Brain microvascular endothelial cell (primary cell): ENCODE results near the gene AOC1.

ENCODE experiments used
- DNase-seq: peaks from one replicate; pipeline ENCODE4 v3.0.0-alpha.2; 2020
- H3K27ac ChIP-seq: fragments of 250-450 bp; sonication (Bioruptor Pico); 2 replicates; pipeline ENCODE4 v1.5.1; 2020; ENCODE audit warnings: mild to moderate bottlenecking, moderate library complexity
- H3K27me3 ChIP-seq: fragments of 250-450 bp; sonication (Bioruptor Pico); replicated peaks from 2 replicates; pipeline ENCODE4 v1.5.1; 2020; ENCODE audit warnings: mild to moderate bottlenecking
- H3K36me3 ChIP-seq: fragments of 250-450 bp; sonication (Bioruptor Pico); replicated peaks from 2 replicates; pipeline ENCODE4 v1.5.1; 2020; ENCODE audit warnings: mild to moderate bottlenecking
- H3K4me3 ChIP-seq: 2 replicates; pipeline ENCODE4 v1.5.1; 2011; ENCODE audit warnings: low read depth, mild to moderate bottlenecking, control low read depth, low read length, moderate library complexity
- in situ Hi-C: cut with HindIII; loops from 2 replicates; pipeline ENCODE4 v1.10.0; 2017; ENCODE audit warnings: low sequenced_read_pairs, low pct_ligation_motif_present
- TF ChIP-seq, protein P1 (sequence below): IDR thresholded peaks from 2 replicates; pipeline ENCODE4 v1.5.1; 2011; ENCODE audit warnings: low read depth, mild to moderate bottlenecking, moderate library complexity, low read length, control low read depth, inconsistent platforms; ENCODE audit errors: missing control alignments

AOC1 gene

GRCh38 chr7:150842716-150843115 is 9.6 kb upstream of the AOC1 start:
- no peak for DNase-seq
- TF ChIP-seq, protein P1, sequence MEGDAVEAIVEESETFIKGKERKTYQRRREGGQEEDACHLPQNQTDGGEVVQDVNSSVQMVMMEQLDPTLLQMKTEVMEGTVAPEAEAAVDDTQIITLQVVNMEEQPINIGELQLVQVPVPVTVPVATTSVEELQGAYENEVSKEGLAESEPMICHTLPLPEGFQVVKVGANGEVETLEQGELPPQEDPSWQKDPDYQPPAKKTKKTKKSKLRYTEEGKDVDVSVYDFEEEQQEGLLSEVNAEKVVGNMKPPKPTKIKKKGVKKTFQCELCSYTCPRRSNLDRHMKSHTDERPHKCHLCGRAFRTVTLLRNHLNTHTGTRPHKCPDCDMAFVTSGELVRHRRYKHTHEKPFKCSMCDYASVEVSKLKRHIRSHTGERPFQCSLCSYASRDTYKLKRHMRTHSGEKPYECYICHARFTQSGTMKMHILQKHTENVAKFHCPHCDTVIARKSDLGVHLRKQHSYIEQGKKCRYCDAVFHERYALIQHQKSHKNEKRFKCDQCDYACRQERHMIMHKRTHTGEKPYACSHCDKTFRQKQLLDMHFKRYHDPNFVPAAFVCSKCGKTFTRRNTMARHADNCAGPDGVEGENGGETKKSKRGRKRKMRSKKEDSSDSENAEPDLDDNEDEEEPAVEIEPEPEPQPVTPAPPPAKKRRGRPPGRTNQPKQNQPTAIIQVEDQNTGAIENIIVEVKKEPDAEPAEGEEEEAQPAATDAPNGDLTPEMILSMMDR, result no peak
- Histone ChIP-seq H3K36me3 (no peaks in the 10 kb centered on the region), H3K27me3 (no peaks in the 10 kb centered on the region), H3K27ac (no peak overlapping the region), H3K4me3 (no peak overlapping the region)
- in situ Hi-C loops, result no loop called here

GRCh38 chr7:150845421-150845861 is 6.9 kb upstream of the AOC1 start:
- no peaks in the 10 kb centered on the region for H3K36me3 ChIP-seq
- H3K27me3 ChIP-seq, result no peaks in the 10 kb centered on the region
- no peak for DNase-seq
- TF ChIP-seq, protein P1, result no peak
- in situ Hi-C loops, result no loop called here
- H3K27ac ChIP-seq, result no peak overlapping the region
- no peak overlapping the region for H3K4me3 ChIP-seq

DNA sequence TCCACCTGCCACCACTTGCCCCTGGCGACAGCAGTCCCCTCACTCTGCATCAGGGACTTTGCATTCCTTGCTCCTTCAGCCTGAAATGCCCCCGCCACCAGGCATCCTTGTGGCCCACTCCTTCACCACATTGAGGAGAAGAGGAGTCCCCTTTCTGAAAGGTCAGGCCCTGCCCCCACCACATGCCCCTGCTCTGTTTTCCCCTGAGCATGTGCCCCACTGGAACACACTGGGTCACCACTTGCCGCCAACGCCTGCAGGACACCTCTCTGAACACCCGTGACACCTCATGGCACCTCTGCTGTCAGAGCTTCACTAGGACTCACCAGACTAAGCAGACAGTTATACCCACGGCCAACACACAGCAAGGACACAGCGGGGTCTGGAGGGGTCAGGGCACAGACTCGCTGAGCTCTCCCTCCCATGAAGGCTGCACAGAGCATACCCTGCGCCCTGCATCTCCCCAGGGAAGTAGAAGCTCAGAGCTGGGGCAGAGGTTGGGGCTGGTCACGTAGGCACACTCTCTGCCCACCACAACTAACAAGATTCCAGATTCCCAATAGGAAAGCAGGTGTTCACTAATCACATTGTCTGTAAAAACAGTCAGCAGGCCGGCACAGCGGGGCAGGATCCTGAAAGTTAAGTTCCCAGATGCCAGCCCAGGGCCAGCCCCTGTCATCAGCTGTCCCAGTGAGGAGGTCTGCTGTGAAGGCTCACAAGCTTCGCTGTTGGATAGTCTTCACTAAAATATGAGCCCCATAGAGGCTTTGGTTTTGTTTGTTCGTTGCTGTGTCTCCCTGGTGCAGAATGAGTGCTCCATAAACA is 5.8 kb upstream of the AOC1 start:
- Histone ChIP-seq H3K4me3 (no peak overlapping the region), H3K36me3 (no peaks in the 10 kb centered on the region), H3K27me3 (no peaks in the 10 kb centered on the region), H3K27ac (no peak overlapping the region)
- in situ Hi-C loops, result no loop called here
- TF ChIP-seq, protein P1, result no peak
- no peak for DNase-seq

DNA sequence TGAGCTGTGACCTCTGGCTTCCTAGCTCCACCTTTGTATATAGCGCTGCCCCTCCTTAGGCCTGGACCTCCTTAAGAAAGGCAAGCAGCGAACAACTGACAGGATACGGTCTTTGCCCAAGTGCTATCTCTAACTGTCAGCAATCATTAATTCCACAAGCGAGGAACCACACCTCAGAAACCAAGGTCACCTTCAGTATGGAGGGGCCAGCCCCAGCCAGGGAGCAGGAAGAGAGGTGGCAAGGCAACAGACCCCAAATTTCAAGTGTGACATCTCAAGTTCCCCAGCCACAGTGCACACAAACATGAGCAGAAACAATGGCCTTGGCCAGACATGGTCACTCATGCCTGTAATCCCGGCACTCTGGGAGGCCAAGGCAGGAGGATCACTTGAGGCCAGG is 4.8 kb upstream of the AOC1 start:
- no peak for DNase-seq
- H3K27ac ChIP-seq, result no peak overlapping the region
- H3K36me3 ChIP-seq, result no peaks in the 10 kb centered on the region
- TF ChIP-seq, protein P1, result no peak
- in situ Hi-C loops, result no loop called here
- H3K4me3 ChIP-seq, result no peak overlapping the region
- no peaks in the 10 kb centered on the region for H3K27me3 ChIP-seq

DNA sequence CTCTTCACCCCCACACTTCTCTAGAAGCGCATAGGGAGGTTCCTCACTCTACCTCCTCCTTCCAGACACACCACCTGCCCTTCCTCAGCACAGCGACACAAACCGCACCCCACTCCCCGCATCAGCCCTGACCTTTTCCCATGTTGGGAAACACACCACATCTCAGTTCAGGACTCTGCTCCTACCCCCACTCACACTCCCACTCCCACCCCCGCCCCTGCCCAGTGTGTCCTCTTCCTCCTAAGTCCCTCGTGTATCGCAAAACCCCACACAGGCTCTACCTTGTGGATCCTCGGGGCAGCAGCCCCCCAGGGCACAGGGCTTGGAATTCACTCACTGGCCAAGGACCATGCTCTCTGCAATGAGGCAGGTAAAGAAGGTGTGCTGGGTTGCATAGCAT is 4.2 kb upstream of the AOC1 start:
- in situ Hi-C loops, result no loop called here
- H3K4me3 ChIP-seq, result no peak overlapping the region
- TF ChIP-seq, protein P1, result no peak
- no peaks in the 10 kb centered on the region for H3K36me3 ChIP-seq
- no peaks in the 10 kb centered on the region for H3K27me3 ChIP-seq
- H3K27ac ChIP-seq, result no peak overlapping the region
- DNase-seq, result no peak
